GM12801 (cell line): ENCODE measurements around the gene TMCC3.

Experiments
- CTCF ChIP-seq: IDR thresholded peaks from one replicate; pipeline ENCODE4 v1.5.1; 2011; ENCODE audit warnings: control low read depth; ENCODE audit not compliant: insufficient read length; ENCODE audit errors: extremely low read depth

Gene TMCC3

GRCh38 chr12:94525951-94526350 lies 124.4 kb downstream of the TMCC3 start:
- TF ChIP-seq CTCF, result no peak
